Lower leg skin (tissue), 3 donors: ENCODE data around the gene GTF3C4.

ENCODE experiments used
- POLR2A ChIP-seq, 2 donors: fragments of 450-650 bp; IDR thresholded peaks; one replicate each; pipeline ENCODE4 v1.6.1; 2016 to 2017; ENCODE audit warnings: antibody characterized with exemption in 2 of 2, mild to moderate bottlenecking in 1 of 2, moderate library complexity in 1 of 2
- TF ChIP-seq, protein P1 (sequence below), 3 donors: fragments of 450-650 bp; IDR thresholded peaks; one replicate each; pipeline ENCODE4 v1.5.1; 2016; ENCODE audit warnings: antibody characterized with exemption in 3 of 3, mild to moderate bottlenecking in 3 of 3, moderate library complexity in 2 of 3

DNA sequence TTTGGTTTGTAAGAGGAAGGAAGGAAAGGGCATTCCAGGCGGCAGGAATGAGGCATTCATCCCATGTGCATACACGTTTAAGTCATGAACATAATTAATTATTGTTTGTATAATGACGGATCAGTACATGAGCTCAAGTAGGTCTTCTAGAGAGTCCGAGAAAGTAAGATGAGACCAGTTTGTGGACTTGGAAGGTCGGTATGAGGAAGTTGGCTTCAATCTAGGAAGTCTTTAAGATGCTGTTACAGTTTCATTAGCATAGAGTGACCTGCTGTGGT is 2.1 kb downstream of the GTF3C4 start:
- TF ChIP-seq, protein P1, sequence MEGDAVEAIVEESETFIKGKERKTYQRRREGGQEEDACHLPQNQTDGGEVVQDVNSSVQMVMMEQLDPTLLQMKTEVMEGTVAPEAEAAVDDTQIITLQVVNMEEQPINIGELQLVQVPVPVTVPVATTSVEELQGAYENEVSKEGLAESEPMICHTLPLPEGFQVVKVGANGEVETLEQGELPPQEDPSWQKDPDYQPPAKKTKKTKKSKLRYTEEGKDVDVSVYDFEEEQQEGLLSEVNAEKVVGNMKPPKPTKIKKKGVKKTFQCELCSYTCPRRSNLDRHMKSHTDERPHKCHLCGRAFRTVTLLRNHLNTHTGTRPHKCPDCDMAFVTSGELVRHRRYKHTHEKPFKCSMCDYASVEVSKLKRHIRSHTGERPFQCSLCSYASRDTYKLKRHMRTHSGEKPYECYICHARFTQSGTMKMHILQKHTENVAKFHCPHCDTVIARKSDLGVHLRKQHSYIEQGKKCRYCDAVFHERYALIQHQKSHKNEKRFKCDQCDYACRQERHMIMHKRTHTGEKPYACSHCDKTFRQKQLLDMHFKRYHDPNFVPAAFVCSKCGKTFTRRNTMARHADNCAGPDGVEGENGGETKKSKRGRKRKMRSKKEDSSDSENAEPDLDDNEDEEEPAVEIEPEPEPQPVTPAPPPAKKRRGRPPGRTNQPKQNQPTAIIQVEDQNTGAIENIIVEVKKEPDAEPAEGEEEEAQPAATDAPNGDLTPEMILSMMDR (IDR thresholded peaks at IDR 0.05), result no peak
- no peak for TF ChIP-seq POLR2A (IDR thresholded peaks at IDR 0.05)
